LoVo (cell line): ENCODE measurements around the gene DFFA.
"Not testable (repeated sequence)": the region's sequence is repeated elsewhere in the genome, so short reads cannot be mapped to it uniquely, and the experiment has no call there.

Experiments
- DNase-seq: peaks from one replicate; pipeline ENCODE4 v3.0.0-alpha.2; 2016; ENCODE audit warnings: low spot score

Gene DFFA

DNA sequence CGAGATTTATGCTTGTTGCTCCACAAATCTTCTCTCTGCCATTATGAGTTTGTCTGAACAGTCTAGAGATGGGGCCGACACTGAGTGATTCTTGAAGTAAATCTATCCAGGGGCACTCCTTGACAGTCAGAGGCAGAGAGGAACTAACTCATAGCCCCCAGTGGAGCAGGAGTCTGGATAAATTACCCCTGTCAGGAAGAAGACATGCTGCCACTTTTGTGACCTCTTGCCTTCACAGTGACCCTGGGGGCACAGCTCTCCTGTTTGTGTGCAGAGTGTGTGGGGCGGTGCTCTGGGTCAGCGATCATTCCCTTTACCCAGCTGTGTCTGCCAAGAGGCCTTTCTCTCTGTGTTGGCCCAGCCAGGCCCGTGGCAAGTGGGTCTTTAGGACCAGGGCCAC lies 31.9 kb upstream of the DFFA start:
- DNase-seq = no peak

DNA sequence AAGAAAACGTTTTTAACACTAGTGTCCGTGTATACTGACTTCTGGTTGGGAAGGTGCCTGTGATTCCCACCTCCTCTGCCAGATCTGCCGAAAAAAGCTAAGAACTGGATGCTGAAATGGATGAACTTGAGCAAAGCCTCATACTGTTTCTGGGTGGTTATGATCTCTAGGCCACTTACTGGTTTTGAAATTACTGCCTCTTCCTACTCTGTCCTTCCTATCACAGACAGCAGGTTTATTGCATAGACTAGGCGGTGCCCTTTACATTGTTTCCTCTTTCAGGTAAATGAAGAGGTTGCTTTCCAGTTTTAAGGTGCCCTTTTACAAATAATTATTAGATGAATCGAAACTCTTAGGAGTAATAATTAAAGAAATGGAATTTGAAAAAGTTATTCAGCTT lies 29.9 kb upstream of the DFFA start:
- no peak for DNase-seq

DNA sequence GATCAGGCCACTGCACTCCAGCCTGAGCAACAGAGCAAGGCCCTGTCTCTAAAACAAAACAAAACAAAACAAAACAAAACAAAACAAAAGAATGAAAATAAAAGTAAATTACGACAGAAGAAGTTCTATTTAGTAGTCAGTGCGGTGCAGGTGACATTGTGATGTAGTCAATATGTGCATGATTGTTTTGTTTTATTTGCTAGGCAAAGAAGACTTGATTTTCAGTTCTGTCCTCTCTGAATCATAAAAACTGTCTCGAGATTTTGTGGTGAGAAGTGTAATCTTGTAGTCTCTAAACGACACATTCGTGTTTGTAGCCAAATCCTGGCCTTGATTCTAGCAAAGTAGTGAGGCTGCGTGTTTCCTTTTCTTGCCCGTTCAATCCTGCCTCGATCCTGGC lies 25.9 kb upstream of the DFFA start:
- no peak for DNase-seq

DNA sequence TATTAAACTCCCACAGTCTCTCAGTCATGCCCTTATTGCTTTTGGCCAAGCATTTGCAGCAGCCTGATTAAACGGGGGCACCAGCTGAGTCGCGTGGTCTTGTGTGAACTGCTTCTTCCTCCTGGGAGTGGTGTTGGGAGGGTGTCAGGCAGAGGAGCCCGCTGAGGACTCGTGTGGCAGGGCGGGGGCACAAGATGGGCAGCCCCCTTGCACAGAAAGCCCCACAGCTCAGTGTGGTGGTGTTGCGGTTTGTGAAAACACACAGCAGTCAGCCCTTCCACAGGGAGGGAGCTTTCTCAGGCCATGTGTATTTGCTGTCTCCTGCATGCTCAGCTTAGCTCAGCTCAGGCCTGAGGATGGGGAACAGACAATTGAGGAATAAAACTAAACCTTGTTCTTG lies 24.8 kb upstream of the DFFA start:
- no peak for DNase-seq

DNA sequence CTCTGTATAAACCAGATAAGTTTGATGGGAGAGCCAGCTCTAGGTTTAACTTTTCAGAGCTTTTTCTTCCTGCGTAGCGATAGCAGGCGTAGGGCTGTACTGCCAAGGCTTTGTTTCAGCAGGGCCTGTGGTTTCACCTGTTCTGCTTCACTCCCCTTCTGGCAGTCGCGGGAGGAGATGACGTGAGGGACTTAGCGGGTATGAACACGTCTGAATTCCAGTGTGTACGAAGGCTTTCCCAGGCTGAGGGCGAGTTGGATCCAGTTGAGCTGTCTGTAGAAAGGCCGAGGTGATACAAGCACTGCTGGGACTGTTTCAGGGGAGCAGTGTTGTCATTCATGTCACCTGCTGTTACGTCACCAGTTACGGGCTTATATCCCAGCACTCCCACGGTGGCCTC lies 23.6 kb upstream of the DFFA start:
- DNase-seq = no peak

DNA sequence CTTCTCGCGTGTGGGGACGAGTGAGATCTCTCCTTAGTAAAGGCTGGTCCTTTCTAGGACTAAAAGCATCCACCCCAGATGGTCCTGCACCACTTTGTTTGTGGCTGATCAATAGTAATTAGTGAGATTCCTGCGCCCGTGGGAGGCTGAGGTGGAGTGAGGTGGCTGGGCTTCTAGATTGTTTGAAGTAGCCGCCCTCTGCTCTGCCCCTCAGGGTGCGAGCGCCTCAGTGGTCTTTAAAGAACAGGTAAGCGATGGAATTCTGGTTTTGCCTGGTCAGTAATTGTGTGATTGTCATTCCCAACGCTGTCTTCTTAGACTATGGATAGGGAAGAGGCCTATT lies 23.1 kb upstream of the DFFA start:
- DNase-seq = no peak

DNA sequence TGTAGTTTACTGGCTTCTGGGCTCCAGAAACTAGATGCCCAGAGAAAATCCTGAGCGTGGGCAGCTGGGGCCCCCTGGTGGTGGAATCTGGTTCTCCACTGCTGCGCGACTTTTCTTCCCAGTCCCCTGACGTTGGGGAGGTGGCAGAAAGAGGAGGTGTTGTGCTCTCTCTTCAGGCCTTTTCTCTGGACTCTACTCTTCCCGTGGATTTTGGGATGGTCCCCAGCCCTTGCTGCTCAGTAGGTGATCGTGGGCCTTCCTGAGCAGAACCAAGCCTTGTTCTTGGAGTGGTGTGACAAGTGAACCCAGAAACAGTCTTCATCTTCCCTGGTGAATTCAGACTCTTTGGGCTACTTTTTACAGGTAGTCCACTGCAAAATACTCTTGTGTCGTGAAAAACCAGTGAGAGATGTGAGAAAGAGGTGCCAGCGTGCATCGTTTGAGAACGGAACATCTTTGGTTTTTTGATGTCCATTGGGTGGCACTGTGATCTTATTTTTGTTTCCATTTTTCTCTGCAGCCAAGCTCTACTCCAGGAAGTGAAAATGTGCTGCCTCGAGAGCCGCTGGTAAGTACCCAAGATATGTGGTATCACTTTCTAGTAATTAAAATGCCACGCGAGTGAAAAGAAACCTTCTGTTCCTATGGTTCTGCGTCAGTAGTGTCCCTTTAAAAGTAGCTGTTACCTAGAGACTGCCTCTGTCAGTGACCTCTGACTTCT lies 22.6 kb upstream of the DFFA start:
- peak; percentile 61 for DNase-seq

DNA sequence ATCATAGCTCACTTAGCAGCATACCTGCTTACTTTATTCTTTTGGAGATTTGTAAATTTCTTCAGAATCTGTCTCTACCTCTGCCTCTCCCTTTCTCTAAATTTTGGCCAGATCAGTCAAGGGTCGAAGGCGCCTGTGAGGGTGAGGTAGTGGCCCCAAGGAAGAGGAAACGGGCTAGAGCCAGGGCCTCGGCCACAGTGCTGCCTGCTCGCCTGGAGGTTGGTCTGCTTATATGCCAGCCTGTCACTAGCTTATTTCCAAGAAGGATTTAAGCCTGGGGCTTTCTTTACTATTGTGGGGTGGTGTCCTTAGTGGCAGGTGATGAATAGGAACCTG lies 22.1 kb upstream of the DFFA start:
- DNase-seq = no peak

DNA sequence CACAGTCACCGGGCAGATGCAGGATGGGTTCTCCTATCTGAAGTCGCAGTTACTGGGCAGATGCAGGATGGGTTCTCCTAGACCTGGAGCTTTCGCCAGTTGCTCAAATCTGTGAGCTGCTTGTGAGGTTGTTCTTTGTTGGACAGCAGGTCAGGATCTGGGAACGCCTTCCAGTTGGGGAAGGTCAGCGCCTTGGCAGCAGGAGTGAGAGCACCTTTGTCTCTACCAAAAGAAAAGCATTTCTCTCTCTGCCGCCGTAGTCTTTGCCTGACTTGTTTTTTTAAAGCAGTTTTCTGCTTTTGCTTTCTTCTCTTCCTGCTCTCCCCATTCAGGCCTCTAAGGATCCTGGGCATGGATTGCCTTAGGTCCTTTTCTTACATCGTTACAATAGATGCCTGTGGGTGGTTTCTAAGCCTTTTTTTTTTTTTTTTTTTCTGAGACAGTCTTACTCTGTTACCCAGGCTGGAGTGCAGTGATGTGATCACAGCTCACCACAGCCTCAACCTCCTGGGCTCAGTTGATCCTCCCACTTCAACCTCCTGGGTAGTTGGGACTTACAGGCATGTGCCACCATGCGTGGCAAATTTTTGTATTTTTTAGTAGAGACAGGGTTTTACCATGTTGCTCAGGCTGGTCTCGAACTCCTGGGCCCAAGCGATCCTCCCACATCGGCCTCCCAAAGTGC lies 18.1 kb upstream of the DFFA start:
- DNase-seq = no peak

DNA sequence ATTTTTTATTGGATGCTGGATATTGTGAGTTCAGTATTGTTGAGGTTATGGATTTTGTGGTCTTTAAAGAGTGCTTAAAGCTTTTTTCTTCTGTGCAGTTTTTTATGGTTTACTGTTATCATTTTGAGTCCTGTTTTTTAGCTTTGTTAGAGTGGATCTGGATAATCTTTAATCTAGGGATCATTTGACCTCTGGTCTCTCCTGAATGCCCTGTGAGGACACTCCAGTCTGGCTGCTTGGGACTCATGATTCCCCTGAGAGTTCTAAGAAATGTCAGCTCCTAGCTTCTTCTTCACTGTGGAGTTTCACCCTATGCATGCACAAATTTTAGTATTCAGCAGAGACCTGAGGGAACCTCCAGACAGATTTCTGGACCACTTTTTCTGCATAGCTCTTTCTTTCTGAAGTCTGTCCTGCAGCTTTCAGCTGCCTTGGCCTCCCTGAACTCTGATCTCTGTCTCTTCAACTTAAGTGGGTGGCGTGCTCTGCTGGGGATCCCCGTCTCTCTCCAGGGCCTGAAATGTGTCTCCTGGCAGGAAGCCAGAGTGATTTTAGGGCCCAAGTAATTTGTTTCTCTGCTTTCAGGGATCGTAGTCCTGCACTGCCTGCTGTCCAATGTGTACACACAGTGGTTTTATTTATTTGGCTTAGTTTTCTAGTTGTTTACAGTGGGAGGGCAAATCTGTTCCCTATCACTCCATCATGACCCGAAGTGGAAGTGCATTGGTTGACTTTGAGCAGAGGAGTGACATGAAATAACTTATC lies 17.1 kb upstream of the DFFA start:
- DNase-seq = no peak

DNA sequence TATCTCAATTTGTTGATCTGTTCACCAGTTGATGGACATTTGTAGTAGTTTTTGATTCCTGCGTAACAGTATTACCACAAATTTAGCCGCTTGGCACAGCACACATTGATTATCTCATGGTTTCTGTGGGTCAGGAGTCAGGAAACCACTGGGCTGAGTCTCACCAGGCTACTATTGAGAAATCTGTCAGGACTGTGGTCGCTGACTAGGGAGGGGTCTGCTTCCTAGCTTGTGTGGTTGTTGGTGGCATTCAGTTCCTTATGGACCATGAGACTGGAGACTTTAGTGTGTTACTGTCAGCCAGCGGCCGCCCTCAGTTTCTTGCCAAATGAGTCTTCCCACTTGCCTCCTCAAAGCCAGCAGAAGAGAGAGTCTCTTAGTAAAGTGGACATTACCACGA lies 12.2 kb upstream of the DFFA start:
- DNase-seq = no peak

DNA sequence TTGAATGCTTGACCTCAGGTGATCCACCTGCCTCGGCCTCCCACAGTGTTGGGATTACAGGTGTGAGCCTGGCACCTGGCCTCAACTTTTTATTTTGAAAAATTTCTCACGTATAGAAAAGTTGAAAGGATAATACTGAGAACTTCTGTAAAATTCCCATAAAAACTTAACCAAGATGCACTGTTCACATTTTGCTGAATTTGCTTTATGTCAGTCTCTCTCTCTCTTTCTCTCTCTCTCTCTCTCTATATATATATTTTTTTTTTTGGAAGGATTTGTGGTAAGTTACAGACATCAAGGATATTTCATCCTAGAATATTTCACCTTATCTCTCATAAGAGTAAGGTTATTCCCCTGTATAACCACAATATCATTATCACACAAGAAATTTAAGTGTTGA lies 8.3 kb upstream of the DFFA start:
- no peak for DNase-seq

DNA sequence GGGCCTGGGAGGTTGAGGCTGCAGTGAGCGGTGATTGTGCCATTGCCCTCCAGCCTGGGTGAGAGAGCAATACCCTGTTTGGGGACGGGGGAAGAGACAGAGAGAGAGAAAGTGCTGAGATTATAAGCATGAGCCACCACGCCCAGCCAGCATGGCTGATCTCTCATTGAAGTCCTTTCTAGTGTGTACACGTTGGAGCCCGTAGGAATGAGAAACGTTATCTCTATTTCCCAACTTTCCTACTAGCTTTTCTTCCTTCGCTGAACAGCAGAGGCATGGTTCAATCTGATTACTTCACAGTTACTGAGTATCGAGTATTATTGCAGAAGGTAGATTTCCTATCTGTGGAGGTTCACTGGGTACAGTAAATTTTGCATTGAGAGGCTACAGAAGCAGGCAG lies 7.0 kb upstream of the DFFA start:
- no peak for DNase-seq

DNA sequence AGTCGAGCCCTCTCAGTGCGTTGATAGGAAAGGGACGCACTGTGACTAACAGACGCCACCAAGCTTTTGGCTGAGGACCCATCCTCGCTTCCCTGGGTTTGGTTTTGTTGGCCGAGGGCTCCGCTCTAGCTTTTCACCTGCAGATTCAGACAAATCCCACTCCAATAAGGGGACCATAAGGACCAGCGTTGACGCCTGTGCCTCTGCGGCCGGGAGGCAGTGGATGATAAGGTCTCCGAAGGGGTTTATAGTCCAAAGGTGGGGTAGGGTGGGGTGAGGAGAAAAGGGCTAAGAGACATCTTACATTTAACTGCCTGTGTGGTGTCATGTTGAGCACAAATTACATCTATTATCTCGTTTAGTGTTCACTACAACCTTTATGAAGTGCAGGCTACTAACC lies 3.2 kb upstream of the DFFA start:
- no peak for DNase-seq

DNA sequence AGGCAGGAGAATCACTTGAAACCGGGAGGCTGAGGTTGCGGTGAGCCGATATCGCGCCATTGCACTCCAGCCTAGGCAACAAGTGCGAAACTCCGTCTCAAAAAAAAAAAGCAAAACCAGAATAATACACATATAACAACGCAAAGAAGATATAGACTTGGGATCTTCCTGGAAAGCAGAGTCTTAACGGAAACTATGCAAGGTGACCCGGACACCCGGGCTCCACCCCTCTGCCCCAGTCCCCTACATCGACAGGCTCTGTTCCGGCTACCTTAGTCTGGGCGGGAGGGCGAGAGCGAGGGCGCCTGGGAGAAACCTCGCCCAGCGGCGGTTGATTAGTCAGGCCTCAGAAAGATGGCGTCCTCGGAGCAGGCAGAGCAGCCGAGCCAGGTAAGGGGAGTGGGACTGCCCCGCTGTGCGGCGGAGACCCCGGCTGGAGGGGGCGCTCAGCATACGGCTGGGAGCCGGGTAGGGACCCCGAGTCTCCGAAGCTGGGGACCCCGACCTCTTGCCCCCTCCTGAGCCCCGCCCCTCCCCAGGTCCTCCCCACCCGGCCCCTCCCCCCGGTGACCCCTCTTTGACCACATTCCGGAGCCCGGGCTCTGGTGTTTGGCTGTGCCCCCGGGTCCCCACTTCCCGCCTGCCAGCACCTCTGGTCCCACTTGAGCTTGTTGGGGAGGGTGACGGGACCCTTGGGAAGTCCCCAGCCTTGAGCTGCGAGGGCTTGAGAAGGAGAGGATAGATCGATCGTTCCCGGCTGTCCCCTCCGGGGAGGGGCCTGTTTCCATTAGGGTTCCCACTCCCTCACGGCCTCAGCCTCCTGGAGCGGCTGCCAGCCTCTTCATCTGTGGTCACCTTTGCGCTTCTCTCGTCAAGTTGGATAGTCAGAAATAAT lies 2.5 kb upstream of the DFFA start, which contains the start of gene PEX14:
PEX14 (plus strand) TSS at position 338 of the 895 bp plus-strand sequence; CDS start at position 355, 17 bp downstream.
- peak; percentile 92 for DNase-seq

DNA sequence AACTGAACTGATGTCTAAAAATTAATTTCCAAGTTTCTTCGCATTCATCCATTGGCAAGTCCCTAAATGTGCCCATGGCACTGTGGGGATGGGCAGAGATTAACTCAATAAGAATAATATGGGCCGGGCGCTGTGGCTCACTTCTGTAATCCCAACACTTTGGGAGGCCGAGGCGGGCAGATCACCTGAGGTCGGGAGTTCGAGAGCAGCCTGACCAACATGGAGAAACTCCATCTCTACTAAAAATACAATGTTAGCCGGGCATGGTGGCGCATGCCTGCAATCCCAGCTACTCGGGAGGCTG lies 1.9 kb upstream of the DFFA start:
- DNase-seq = not testable (repeated sequence)

DNA sequence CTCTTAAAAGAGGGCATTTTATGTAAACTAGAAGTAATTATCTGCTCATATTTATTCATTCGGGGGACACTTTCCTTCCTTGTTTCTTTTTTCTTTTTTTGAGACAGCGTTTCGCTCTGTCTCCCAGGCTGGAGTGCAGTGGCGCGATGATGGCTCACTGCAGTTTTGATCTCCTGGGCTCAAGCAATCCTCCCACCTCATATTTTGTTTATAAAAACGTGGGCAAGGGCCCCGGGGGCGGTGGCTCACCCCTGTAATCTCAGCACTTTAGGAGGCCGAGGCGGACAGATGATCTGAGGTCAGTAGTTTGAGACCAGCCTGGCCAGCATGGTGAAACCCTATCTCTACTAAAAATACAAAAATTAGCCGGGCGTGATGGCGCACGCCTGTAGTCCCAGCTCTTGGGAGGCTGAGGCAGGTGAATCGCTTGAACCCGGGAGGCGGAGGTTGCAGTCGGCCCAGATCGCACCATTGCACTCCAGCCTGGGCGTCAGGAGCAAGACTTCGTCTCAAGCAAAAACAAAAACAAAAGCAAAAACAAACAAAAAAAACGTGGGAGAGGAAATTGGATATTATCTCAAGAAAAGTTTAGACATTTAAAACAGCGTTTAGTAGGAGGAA lies 926 bp upstream of the DFFA start:
- DNase-seq = no peak

DNA sequence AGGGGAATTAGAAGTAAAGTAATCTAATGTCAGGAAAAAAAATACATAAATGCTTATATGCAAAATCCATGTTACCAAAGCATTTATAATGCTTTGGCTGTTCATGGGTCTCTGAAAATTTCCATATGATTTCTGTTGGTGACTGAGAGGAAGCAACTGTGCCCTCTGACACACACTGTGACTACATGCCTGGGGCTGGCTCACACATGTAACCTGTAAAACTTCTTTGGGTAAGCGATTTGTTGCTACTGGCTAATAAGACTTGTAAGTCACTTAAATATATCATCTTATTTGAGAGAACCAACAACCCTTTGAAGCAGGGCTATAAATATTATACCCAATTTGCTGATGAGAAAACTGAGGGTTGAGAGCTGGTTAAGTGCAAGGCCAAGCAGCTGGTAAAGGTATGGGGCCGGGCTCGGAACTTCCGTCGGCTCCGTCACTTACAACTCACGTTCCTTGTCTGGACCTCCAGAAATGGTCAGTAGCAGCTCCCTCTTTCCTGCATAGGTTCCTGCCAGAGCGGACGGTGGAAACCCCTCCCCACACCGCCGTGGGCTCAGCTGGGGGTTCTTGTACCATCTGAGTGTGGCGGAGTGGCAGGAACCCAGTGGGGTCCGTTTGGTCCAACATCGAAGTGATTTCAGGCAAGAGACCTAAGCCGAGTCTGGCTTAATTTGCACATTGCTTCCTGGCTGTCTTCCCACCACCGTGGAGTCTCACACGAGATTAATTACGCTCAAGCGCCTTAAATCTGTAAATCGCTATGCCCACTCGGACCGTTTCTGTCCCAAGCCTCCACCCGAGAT lies 714 bp downstream of the DFFA start:
- no peak for DNase-seq

DNA sequence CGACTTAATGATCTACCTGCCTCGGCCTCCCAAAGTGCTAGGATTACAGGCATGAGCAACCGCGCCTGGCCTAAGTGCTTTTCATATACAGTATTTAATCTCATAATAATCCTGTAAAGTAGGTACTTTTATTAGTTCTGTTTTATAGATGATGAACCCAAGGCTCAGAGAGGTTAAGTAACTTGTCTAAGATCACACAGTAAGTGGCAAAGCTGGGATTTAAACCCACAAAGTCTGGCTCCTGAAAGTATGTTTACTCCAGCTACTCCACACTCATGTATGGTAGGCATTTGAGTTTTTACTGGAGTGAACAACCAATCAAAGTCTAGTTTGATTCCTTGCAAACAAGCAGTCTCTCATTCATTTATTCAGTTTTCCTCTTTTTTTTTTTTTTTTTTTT lies 2.3 kb downstream of the DFFA start:
- DNase-seq = no peak

DNA sequence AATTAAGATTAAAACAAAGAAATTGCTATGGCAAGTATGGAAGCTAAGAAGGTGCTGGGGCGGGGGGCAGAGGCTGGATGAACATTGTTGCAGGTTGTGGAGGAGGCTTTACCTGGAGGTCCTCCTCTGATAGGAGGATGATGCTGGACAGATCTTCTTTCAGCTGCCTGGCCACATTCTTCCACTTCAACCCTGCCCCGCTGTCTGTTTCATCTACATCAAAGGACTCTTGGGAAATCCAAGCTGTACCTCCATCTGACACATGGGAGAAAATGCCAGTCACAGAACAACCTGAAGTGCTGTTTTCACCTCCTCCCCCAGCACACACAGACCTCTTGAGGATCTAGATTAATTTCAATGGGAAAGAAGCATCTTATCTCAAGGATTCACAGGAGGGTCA lies 5.3 kb downstream of the DFFA start:
- DNase-seq = no peak

DNA sequence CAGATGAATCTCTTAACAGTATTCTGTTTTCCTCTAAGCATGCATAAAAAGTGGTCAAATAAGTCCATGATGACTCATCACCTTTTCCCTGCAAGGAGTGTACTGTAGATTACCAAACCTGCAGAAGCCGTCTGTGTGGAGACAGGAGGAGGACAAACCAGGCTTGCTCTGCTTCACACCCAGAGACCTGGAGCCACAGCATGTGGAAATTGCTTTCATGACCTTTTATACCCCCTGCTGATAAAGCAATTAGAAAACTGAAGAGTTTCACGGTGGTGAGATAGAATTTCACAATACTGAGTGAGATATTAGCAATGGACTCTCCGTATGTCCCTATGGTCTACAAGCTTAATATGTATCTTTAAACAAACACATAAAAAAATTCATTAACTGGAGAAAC lies 13.1 kb downstream of the DFFA start:
- peak; percentile 15 for DNase-seq
